GM18505 (cell line): ENCODE data around the gene SLC8A1.

Experiments
- ATAC-seq: cut with Tn5 transposase; IDR thresholded peaks from one replicate; pipeline ENCODE4 v1.9.1; 2021; ENCODE audit not compliant: unreplicated experiment
- POLR2A ChIP-seq: IDR thresholded peaks from 4 replicates; pipeline ENCODE4 v1.6.1; 2011; ENCODE audit warnings: borderline replicate concordance; ENCODE audit not compliant: insufficient read depth, insufficient read length; ENCODE audit errors: extremely low read depth

The SLC8A1 gene

DNA sequence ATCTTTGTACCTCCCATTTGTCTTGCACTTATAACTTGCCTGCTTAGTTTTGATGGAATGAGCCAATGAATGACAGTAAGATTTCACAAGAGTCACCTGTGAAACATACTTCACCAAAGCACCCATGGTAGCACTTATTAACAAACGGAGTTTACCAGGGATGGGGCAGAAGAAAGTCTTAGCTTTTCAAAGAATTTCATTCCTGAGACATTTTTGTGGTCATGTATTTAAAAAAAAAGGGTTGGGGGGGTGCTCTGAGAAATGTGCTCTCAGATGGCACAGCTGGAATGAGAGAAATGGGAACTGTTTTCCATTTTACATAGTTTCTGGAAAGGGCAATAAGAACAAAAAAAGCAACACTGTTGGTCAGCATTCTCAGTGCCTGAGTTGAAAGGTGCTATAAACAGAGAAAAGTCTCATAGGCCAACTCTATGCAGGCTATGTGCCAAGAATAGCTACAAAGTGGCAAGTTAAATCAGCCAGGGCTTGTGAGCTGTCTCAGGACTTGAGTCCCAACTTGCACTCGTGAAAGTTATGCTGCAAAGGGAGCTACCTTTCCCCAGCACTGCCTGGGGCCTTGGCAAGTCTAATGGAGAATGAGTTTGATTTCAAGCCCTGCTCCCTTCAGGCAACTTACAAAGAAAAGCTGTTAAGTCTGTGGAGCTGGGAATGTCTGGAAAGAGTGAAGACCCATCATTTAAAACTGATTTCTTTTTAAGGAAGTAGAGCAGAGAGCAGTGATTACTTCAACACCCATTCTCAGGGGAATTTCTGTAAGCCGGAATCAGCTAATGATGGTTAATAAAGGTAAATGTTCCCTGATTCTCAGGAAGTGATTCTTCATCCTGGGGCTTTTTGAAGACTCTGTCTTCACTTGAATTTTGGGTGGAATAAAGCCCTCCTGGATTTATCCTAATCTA, 170.6 kb downstream of the SLC8A1 start:
- ATAC-seq = peak; percentile 81
- no peak for TF ChIP-seq POLR2A

DNA sequence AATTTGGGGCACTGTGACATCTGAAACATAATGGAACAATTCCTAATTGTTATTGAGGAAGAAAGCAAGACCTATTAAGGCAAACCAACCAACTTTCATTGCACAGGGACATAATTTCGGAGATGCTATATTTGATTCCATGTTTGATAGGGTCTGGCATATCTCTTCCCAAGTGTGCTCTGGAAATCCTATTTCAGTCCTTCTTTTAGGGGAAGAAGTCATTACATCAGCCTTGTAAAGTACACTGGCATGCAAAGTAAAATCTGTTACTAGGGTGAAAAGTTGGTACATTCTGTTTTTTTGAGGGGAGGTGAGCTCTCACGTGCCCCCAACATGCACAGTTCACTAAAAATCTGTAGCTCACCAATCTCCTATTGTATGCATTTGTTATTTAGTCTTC, 172.4 kb downstream of the SLC8A1 start:
- ATAC-seq = no peak
- no peak for TF ChIP-seq POLR2A

DNA sequence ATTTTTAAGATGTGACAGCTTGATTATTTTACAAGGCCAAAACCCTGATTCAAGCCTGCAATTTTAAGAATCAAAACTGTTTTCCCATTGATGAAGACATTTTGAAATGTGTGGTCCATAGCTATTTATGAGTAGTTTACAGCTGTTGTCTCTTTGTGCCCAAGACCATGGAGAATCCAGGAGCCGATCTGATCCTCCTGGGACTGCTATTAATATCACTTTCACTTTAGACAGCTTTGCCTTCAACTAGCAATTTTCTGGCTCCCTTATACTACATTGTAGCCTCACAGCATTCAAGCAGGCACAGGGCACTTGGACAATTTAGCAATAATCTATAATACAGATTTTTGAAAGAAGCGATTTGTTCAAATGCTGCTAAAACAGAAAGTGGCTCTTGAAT, 172.9 kb downstream of the SLC8A1 start:
- ATAC-seq = no peak
- TF ChIP-seq POLR2A = no peak

DNA sequence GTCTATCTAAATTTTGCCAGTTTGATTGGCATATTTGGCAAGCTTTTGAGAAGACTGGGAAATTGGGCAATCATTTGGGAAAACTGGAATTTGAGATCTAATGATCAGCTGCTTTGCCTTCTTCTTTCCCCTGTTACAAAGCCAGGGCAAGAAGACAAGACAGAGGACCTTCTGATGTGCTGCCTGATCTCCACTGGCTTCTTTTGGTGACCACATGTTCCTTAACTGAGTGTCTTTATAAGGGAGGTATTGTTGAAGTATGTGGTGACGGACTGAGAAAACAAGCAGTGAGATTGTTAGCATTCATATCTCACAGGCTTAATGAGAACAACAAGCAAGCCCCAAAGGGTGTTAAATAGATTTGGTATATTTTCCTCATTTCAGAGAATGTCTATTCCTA, 175.8 kb downstream of the SLC8A1 start:
- no peak for ATAC-seq
- TF ChIP-seq POLR2A = no peak

DNA sequence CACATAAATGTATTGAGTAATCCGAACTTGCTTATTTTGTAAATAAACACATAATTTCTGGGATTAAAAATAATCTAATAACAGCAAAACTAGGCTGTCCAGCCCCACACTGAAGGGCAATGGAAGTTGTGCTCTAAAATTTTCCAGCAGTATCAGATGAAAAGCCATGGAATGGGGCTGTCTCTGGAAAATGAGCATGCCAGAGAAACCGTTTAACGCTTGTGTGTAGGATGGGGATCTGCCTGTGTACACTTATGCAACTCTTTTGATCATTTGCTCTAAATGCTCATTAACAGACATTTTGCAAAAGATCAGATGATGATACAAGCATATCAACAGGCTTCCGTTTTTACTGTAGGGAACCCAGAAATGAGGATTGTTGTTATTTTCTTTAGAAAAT, 177.6 kb downstream of the SLC8A1 start:
- ATAC-seq = no peak
- no peak for TF ChIP-seq POLR2A

DNA sequence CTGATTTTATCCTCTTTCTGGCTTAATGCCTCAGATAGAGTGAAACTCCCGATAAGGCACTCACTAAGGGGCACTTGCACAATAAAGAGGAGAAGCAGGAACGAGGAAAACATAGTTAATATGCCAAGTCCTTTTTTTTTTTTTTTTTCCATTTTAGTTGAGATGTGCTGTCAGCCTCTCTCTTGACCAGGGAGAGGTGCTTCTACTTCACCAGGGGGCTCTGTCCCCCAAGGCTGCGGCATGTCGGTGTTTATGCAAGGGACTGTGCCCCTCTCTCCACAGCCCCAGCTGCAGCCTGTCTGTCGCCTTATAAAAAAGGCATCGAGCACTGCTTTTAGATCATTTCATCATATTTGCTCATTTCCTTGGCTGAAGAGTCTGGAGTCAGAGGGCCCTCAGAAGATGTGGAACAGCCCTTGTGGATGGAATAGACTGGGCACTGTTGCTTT, 178.1 kb downstream of the SLC8A1 start:
- TF ChIP-seq POLR2A = no peak
- ATAC-seq = no peak

DNA sequence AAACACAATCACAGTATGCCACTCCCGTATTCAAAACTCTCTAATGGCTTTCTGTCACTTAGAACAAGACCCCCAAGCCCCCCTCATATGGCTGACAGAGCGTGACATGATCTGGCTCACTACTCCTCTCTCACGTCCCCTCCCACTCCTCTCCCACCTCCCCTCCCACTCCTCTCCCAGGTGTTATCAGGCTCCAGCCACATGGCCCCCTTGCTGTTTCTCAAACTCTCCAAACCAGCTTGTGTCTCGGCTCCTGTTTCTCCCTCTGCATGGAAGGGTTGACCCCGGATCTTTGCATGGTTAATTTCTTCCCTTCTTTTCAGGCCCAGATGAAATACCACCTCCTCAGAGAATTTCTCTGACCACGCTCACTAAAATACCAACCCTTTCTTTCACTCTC, 180.8 kb downstream of the SLC8A1 start:
- TF ChIP-seq POLR2A = no peak
- no peak for ATAC-seq

DNA sequence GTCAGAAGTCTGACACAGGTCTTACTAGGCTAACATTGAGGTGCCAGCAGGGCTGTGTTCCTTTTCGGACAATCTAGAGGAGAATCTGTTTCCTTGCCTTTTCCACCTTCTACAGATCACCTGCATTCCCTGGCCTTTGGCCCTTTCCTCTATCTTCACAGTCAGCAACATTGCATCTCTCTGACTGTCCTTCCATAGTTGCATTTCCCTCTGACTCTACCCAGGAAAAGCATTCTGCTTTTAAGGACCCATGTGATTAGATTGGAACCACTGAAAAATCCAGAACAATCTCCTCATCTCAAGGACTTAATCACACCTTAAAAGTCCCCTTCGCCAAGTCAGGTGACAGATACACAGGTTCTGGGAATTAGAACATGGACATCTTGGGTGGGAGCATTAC, 181.5 kb downstream of the SLC8A1 start:
- no peak for TF ChIP-seq POLR2A
- no peak for ATAC-seq

DNA sequence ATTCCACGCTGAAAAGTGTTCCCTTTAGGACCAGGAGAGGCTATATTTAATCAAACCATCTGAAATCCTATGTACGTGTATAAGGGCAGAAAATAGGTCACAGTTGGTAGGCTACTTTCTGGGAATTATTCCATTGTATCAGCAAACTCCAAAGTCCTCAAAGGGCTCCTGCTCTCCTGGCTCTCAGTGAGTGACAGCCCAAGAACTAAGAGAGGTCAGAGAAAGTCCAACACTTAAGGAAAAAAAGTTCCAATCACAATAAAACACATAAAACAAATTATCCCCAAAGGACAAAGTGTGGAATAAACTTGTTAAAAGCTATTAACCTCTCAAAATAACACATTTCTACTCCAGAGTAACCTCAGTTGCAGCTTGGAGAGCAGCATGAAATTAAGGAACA, 183.3 kb downstream of the SLC8A1 start:
- TF ChIP-seq POLR2A = no peak
- no peak for ATAC-seq

DNA sequence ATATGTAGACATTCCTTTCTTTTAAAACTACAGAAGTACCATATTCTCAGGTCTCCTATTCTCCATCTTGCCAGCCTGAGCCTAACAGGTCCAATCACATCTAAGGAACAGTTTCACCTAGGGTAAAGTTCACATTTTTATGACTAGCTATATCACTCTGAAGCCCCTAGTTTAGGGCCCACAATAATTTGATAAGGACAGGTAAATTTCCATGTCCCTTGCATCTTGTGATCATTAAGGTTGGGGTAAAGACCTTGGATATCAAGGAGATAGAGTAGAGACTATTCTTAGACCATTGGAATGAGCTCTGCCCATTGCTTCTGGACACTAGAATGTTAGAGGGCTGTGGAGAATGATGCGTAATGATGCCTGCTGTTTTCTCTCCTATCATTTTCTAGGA, 185.7 kb downstream of the SLC8A1 start:
- TF ChIP-seq POLR2A = no peak
- no peak for ATAC-seq

DNA sequence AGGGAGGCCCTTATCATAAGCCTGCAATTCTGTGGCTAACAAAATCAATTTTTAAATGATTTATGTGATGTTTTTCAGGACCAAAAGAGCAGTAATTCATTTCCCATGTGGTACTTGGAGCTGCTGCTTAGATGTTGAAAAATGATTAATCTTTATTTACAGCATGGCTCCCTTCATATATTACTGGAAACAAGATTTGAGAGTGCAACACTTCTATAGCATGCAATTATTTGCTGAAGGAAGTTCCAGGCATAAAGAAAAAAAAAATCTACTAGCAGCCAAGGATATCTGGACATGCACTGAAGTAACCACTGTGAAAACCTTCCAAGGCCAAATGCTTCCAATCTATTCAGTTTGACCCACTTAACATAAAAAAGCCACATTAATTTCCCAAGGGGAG, 186.3 kb downstream of the SLC8A1 start:
- TF ChIP-seq POLR2A = no peak
- ATAC-seq = no peak

DNA sequence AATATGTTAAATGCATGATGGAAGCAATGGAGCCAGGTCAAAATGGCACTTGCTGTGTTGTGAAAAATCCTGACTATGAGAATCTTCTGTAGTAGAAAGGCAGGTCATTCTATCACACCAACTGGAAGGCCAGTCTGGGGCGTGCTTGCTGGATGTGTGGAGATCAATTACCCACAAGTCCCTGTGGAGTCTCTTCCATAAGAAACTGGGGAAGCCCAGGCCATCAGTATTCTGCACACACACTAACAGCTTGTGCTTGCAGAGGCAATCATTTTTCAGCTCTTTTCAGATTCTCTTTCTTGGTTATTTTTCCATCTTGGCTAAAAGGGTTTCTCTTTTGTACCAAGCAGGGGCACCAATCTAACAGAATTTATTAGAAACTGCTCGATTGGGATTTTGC, 190.8 kb downstream of the SLC8A1 start:
- no peak for TF ChIP-seq POLR2A
- ATAC-seq = no peak

DNA sequence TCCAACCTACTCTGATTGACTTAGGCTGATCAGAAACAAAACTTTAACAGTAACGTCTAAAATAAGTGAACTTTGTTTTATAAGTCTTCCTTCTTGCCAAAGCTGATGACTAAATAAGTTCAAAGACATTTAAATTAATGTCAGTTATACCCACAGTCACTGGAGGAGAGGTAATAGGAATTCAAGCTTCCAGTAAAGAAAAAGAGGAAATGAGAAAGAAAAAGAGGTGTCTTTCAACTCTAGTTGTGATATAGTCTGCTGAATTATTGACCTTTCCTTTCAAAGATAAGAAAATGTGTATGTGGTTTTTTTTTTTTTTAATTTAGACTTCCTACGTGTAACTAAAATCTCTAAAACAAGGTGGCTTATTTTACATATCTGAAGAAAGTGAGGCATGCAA, 191.5 kb downstream of the SLC8A1 start:
- ATAC-seq = peak; percentile 65
- TF ChIP-seq POLR2A = no peak

DNA sequence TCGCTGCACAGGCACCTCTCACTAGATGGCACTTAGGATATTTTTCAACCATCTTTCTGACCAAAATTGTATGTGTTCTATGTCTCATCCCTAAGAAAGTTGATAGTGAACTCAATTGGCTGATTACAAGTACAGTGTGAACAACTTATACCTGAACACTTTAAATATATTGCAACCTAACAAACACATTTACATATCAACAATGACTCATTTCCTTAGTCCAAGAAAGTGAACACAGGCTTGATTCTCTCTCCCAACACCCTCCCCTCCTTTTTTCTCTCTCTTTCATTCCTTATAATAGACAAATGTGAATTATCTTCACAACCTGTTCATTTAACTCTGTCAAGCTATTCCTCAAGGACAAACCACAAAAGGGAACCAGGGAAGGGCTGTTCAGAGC, 192.0 kb downstream of the SLC8A1 start:
- no peak for TF ChIP-seq POLR2A
- no peak for ATAC-seq
